GM21360 (cell line): ENCODE results near the gene CLTRN.

Experiments
- ATAC-seq: cut with Tn5 transposase; IDR thresholded peaks from one replicate; pipeline ENCODE4 v1.9.1; 2021; ENCODE audit warnings: mild to moderate bottlenecking, moderate library complexity; ENCODE audit not compliant: unreplicated experiment

CLTRN gene

DNA sequence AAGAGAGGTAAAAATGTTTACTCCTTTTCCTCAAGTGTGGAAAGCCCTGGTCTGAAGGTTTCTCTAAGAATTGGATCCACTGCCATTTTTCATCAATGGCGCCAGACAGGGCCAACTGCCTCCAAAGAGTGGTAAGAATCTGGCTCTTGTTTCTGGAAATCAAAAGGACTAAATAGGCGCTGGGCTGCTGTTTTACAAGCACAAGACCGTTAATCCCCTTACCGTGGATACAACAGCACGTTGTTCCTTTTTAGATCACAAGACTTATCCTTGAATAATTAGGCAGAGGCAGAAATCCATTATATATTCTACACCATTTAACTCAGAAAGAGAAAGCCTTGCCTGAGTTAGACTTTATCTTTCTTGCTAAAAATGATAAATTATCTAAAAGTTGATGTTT lies 10.6 kb downstream of the CLTRN start:
- ATAC-seq = no peak

GRCh38 chrX:15647510-15647909 lies 17.1 kb downstream of the CLTRN start:
- ATAC-seq = peak; percentile 59

DNA sequence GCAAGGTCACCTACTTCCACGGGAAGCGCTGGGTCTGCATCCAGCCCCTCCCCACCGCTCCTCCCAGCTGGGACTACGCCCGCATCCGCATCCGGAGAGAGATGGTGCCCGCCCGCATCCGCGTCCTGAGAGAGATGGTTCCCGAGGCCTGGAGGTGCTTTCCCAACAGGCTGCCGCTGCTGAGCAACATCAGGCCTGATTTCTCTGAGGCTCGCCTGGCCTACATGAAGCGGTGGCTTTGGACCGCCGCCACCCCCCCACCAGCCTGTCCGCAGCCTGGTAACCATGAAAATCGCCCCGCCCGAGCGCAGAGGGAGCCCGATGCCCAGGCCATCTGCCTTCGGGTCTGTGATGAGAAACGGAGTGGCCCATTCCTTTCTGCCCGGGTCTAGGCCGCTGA lies 18.1 kb downstream of the CLTRN start:
- ATAC-seq = no peak

DNA sequence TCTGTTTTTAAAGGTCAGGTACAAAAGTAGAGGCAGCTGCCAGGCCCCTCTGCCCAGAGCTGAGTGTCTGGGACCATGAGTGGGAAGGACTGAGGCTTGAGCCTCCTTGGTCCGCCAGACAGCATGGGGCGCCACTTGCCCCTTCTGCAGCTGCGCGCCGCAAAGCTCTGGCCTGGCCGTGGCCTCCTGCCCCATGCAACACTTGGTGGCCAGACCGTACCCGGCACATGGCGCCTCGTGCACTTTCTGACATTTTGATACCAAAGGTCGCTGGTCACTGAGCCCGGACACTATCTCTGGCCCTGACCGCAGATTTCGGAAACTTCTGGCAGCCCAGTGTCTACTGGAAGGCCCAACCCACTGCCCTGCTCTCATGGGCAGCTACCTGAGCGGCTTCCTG lies 18.6 kb downstream of the CLTRN start:
- ATAC-seq = no peak

DNA sequence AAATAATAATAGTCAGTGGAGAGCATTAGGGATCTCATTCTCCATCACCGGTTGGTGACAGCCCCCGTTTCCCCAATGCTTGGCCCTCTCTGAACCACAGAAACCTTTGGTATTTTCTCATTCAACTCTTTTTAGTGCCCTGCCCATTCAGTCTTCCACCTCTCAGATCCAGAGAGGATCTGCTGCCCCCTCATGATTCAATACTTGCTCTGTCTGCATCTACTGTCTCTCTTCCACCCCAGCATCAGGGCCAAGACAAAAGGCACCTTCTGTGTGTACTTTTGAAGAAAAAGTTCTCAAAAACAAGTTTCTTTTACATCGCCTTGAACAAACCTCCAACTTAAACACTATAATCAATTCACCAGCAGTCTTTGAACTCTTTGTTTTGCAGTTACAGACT lies 19.3 kb downstream of the CLTRN start:
- ATAC-seq = no peak

- no peak for ATAC-seq
Observed at GRCh38 chrX:15644560-15644872, 20.1 kb downstream of the CLTRN start.

GRCh38 chrX:15643786-15644559 lies 20.6 kb downstream of the CLTRN start:
- ATAC-seq = no peak

GRCh38 chrX:15631637-15632036 lies 33.0 kb downstream of the CLTRN start:
- no peak for ATAC-seq

GRCh38 chrX:15623054-15623453 lies 41.6 kb downstream of the CLTRN start:
- no peak for ATAC-seq

DNA sequence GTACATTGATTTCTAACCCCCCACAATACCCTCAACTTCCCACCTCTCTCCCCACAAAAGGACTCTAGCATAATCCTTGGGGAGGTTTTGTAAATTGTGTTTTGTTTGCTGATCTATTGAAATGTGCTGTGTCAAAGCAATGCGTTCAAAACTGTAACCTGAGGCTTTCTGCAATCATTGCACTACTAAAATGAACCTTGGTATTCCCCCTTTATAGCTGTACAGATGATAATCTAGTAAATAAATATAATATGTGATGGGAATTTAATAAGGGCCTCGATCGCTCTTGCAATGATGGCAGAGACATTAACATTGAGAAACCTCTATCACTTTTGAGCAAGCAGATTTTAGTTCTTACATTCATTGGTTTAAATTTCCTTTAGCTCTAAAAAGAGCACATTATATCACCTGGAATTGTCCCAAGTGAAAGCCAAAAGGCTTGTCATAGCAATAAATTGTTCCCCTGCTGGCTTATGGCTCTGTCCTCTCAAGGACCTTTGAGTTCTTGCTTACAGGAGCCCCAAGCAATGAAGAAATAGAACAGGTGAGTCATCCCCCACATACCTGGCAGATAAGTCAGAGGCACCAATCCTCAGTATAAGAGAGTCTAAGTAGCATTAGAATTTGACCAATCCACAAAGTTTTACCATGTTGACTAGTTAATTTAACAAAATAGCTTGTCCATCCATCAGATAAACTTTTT lies 45.4 kb downstream of the CLTRN start:
- ATAC-seq = no peak

- no peak for ATAC-seq
Observed at GRCh38 chrX:15617111-15617510, 47.5 kb downstream of the CLTRN start.

GRCh38 chrX:15616531-15616930 lies 48.1 kb downstream of the CLTRN start:
- no peak for ATAC-seq

- ATAC-seq = no peak
Observed at GRCh38 chrX:15607067-15607466, 57.5 kb downstream of the CLTRN start.

DNA sequence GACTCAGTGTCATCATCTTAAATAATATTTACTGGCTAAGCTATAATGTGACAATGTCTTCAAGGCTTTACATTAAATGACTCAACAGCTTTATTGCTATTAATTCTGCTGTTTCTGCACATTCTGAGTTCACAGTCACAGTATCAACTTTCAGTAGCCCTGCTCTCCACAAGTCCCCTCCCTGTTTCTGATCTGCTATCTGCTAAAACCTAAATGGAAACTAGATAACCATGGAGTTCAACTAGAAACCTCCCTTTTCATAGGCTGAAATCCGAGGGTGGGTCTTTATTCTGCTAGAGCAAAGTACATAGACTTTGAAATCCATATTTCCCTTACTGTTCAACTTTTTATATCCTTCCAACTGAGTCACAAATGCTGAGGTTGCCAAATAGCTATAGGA lies 58.5 kb downstream of the CLTRN start:
- ATAC-seq = no peak

- ATAC-seq = no peak
Observed at GRCh38 chrX:15605226-15605625, 59.4 kb downstream of the CLTRN start.

DNA sequence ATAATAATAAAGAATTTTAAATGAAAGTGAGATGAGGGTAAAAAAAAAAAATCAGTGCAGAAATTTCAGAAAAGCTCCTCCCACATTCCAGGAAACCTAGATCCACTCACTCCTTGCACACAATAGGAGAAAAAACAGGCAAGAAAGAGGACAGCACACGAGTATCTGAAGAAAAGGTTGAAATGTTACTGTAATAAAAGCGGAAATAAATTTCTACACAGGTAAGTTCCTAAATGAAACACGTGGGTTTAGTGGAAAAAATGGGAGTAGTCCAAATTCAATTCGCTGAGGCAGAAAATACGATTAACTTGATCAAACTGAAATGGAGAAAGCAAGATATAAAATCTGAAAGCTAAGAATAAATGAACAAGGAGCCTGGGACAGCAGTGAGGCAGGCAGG lies 61.8 kb downstream of the CLTRN start:
- no peak for ATAC-seq

DNA sequence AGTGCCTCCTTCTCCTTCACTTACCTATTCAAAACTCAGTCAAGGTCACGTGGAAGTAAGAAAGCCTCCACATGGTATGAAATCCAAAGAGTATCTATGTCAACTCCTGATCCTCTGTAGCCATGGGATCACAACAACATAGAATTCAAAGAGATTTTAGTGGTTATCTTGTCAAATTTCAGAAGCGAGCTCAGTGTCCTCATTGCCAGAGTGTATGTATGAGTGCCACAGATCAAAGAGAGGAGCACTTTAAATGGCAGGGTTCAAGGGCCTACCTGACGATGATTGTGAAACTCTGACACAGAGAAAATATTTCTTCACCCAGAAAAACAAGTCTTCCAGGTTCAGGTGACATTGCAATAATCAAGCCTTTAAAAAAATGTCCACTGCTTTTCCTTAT lies 62.7 kb downstream of the CLTRN start:
- no peak for ATAC-seq

DNA sequence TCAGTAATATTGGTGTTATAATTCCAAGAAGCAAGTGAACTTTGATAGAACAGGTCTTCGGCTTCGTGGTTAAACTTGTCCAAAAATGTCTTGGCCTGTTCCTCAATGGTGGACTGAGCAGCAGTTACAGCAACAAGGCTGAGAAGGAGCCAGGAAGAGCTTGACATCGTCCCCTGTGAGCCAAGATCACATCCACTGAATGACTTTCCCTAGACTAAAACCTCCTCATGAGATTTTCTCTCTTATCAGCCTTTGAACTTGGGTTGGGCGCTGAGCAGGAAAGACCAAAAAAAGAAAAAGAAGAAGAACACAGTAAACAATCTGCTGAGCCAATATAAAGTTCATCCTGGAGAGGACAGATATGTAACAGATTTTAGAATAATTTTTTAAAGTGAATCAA lies 63.9 kb downstream of the CLTRN start, which contains the start of gene ACE2:
ACE2 (minus strand) TSS at position 216 of the 400 bp plus-strand sequence; CDS start at position 167, 49 bp downstream.
- no peak for ATAC-seq

DNA sequence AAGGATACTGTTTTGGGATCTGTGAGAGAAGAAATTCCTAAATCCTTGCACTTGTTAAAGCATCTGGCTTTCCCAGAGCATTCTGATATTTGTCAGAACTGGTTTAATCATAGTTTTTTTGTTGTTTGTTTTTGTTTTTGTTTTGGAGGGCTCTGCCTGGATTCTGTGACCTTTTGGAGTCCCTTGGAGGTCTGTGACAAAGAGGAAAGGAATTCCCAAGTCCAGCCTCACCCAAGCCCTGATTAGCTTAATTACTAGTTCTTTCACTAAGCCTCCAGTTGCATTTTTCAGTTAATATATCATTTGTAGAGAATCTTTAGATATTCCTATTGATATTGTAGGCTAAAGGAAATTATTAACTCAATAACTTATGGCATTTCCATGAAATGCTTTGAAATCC lies 64.6 kb downstream of the CLTRN start:
- no peak for ATAC-seq

DNA sequence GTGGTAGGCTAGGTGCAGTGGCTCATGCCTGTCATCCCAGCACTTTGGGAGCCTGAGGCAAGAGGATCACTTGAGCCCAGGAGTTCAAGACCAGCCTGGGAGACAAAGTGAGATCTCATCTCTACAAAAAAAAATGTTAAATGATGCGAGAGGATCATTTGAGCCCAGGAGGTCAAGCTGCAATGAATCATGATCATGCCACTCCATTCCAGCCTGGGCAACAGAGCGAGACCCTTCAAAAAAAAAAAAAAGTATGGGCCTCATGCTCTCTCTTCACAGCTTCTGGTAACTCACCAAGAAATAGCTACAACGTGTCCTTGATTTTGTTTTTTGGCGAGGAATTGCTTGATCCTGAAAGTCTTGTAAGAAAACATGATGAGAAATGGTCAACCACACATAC lies 65.1 kb downstream of the CLTRN start:
- no peak for ATAC-seq

DNA sequence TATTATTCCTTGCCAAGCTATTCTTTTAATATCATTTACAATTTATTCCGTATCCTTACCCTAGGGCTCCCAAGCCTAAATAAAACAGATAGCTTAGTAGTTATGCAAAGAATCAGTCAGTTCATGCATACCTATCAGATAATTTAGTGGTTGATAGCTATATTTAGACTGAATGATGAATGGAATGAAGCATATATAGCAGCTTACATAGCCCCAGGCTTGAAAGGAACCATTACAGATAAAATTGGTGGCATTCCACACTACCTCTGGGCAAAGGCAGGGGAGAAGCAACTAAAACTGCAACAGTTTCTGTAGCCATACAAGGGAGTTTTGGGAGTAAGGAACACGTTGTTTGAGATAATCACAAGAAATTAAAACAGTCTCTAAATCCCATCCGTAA lies 66.6 kb downstream of the CLTRN start:
- ATAC-seq = no peak

- no peak for ATAC-seq
Observed at GRCh38 chrX:15594371-15594770, 70.2 kb downstream of the CLTRN start.
